ENCODE results near the gene C3orf80.
"Not testable (repeated sequence)": the region's sequence is repeated elsewhere in the genome, so short reads cannot be mapped to it uniquely, and the experiment has no call there.

Gene C3orf80

GRCh38 chr3:160227419-160227818, 2.2 kb downstream of the C3orf80 start:
- TF ChIP-seq ZFX (IDR thresholded peaks at IDR 0.05) (no peak), CTCF (conservative IDR thresholded peaks at IDR 0.05) (no peak)
- no peak overlapping the region for H3K27ac ChIP-seq

GRCh38 chr3:160232014-160232413, 6.8 kb downstream of the C3orf80 start:
- no peak for TF ChIP-seq ZFX (IDR thresholded peaks at IDR 0.05)
- H3K27ac ChIP-seq, result no peak overlapping the region

DNA sequence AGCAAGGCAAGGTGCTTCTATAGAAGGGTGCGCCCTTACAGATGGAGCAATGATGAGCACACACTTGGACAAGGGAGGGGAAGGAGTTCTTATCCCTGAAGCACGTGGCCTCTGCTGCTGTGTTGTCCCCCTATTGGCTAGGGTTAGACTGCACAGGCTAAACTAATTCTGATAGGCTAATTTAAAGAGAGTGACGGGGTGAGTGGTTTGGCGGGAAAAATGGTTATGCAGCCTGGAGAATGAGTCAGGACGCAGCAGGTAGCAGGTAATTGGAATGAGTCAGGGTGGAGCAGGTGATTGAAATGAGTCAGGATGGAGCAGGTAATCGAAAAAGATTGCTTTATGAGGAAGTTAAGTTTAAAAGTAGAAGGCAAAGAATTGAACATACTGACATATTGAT, 15.5 kb downstream of the C3orf80 start:
- not testable (repeated sequence) for H3K27ac ChIP-seq

- H3K27ac ChIP-seq, result no peak overlapping the region
- TF ChIP-seq ZFX (IDR thresholded peaks at IDR 0.05) (no peak), CTCF (conservative IDR thresholded peaks at IDR 0.05) (no peak)
These were observed 20.1 kb downstream of the C3orf80 start for GRCh38 chr3:160245261-160245800.

GRCh38 chr3:160247766-160248165, 22.5 kb downstream of the C3orf80 start:
- no peak overlapping the region for H3K27ac ChIP-seq
- TF ChIP-seq CTCF (conservative IDR thresholded peaks at IDR 0.05) (no peak), ZFX (IDR thresholded peaks at IDR 0.05) (no peak)

DNA sequence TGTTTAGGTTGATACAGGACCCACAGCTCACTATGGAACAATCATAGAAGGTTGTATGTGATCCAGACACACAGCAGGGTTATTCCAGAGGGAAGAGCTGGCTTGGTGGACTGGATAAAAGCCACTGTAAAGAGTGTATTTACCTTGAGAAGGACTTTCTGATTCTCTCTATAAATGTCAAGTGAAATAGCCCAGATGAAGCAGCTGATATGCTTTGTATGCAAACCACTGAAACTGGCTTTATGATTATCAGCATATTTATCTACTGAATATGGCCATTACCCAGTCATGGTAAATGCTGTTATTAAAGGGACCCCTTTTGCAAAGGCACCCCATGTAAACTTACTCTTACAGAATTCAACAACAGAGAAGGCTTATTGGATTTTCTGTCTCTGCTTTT, 28.1 kb downstream of the C3orf80 start:
- TF ChIP-seq CTCF (conservative IDR thresholded peaks at IDR 0.05) (no peak), ZFX (IDR thresholded peaks at IDR 0.05) (no peak)

DNA sequence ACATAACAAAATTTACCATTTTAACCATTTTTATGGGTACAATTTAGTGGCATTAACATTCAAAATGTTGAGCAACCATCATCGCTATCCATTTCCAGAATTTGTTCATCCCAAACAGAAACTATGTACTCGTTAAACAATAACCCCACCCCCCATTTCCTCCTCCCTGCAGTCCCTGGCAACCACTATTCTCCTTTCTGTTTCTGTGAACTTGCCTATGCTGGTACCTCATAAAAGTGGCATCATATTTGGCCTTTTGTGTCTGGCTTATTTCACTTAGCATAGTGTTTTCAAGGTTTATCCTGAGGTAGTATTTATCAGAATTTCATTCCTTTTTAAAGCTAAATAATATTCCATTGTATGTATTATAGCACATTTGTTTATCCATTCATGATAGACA, 32.4 kb downstream of the C3orf80 start:
- no peak for TF ChIP-seq ZFX (IDR thresholded peaks at IDR 0.05)
- no peak for TF ChIP-seq CTCF (conservative IDR thresholded peaks at IDR 0.05)
- H3K27ac ChIP-seq, result no peak overlapping the region

More for the DNA sequence above, 28.1 kb downstream of the C3orf80 start:
- H3K27ac ChIP-seq, result no peak overlapping the region

DNA sequence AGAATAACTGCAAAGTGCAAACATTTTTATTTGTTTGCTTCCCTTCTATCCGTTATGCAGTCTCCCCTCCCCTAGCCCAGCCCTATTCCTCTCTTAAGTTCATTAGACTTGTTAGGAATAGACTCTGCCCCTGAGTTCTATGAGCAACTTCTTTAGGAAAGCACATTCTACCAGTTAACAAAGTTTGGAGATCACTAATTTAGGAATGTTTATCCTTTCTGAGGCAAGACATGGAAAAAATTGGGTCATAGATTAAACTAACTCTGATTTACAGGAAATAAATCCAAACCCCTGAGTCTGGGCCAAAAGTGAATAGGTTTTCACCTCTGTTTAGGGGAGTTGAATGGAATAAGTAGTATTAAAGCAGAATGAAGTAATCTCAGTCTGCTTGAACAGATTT, 34.4 kb downstream of the C3orf80 start:
- H3K27ac ChIP-seq, result no peak overlapping the region
- no peak for TF ChIP-seq CTCF (conservative IDR thresholded peaks at IDR 0.05)
- TF ChIP-seq ZFX (IDR thresholded peaks at IDR 0.05), result no peak

Measured in C4-2B (cell line).